Measurements from ENCODE around the gene CADM1. TPM values are rescaled to one million over a fixed set of nuclear protein-coding genes. Genes with fewer than 3 reads are reported as not detected.

CADM1 gene
- total and polyA plus RNA-seq, 4 donors, result 13.0 to 40.6 (median 28.9) TPM

GRCh38 chr11:115168229-115168671 is 336.0 kb downstream of the CADM1 start:
- Histone ChIP-seq H3K27ac (ENCODE audit: low read depth in 1 of 2, low read length in 2 of 2) (no peak overlapping the region), H3K36me3 (ENCODE audit: control insufficient read depth in 4 of 4, insufficient read depth in 3 of 4, low read depth in 1 of 4, low read length in 3 of 4) (no peaks in the 10 kb centered on the region)
- no peak for DNase-seq (ENCODE audit: low spot score)

GRCh38 chr11:115167456-115167855 is 336.8 kb downstream of the CADM1 start:
- DNase-seq (ENCODE audit: low spot score), result no peak
- Histone ChIP-seq H3K27me3 (ENCODE audit: control insufficient read depth in 4 of 4, insufficient read depth in 4 of 4, low read length in 3 of 4) (no peaks in the 10 kb centered on the region), H3K4me1 (ENCODE audit: control insufficient read depth in 4 of 4, insufficient read depth in 4 of 4, low read length in 3 of 4) (no peaks in the 10 kb centered on the region), H3K27ac (ENCODE audit: low read depth in 1 of 2, low read length in 2 of 2) (no peak overlapping the region), H3K9ac (ENCODE audit: low read depth in 1 of 2, low read length in 2 of 2) (no peak overlapping the region), H3K9me3 (ENCODE audit: control insufficient read depth in 4 of 4, low read length in 3 of 4) (no peaks in the 10 kb centered on the region), H3K36me3 (ENCODE audit: control insufficient read depth in 4 of 4, insufficient read depth in 3 of 4, low read depth in 1 of 4, low read length in 3 of 4) (no peaks in the 10 kb centered on the region), H3K4me3 (ENCODE audit: low read depth in 1 of 3, low read length in 3 of 3) (no peak overlapping the region)
- no peak for TF ChIP-seq NR2F2 (IDR thresholded peaks at IDR 0.05)
- TF ChIP-seq RAD21 (IDR thresholded peaks at IDR 0.05), result no peak
- TF ChIP-seq ZBTB33 (IDR thresholded peaks at IDR 0.05), result no peak
- no peak for TF ChIP-seq FOXA2 (IDR thresholded peaks at IDR 0.05)
- TF ChIP-seq SP1 (IDR thresholded peaks at IDR 0.05), result no peak
- no peak for TF ChIP-seq YY1 (IDR thresholded peaks at IDR 0.05)
- TF ChIP-seq GABPA (IDR thresholded peaks at IDR 0.05 in 1 of 2, conservative IDR thresholded peaks at IDR 0.05 in 1 of 2), result no peak
- TF ChIP-seq HNF4A (conservative IDR thresholded peaks at IDR 0.05), result no peak
- TF ChIP-seq CTCF (IDR thresholded peaks at IDR 0.05; ENCODE audit: low read depth, low read length, missing input control), result no peak
- no peak for TF ChIP-seq ATF3 (IDR thresholded peaks at IDR 0.05)
- TF ChIP-seq REST (IDR thresholded peaks at IDR 0.05), result no peak
- TF ChIP-seq EGR1 (IDR thresholded peaks at IDR 0.05; ENCODE audit: low read depth in 2 of 2), result no peak
- TF ChIP-seq HNF4G (IDR thresholded peaks at IDR 0.05), result no peak
- 84% methylated on average over 4 of the region's 4 CpGs for WGBS

More at GRCh38 chr11:115168229-115168671, 336.0 kb downstream of the CADM1 start:
- no peak for TF ChIP-seq GABPA (IDR thresholded peaks at IDR 0.05 in 1 of 2, conservative IDR thresholded peaks at IDR 0.05 in 1 of 2)
- no peak for TF ChIP-seq TAF1 (conservative IDR thresholded peaks at IDR 0.05)
- no peak for TF ChIP-seq RAD21 (IDR thresholded peaks at IDR 0.05)
- no peak for TF ChIP-seq FOXA2 (IDR thresholded peaks at IDR 0.05)
- Histone ChIP-seq H3K9ac (ENCODE audit: low read depth in 1 of 2, low read length in 2 of 2) (no peak overlapping the region), H3K4me3 (ENCODE audit: low read depth in 1 of 3, low read length in 3 of 3) (no peak overlapping the region), H3K4me1 (ENCODE audit: control insufficient read depth in 4 of 4, insufficient read depth in 4 of 4, low read length in 3 of 4) (no peaks in the 10 kb centered on the region), H3K27me3 (ENCODE audit: control insufficient read depth in 4 of 4, insufficient read depth in 4 of 4, low read length in 3 of 4) (no peaks in the 10 kb centered on the region), H3K9me3 (ENCODE audit: control insufficient read depth in 4 of 4, low read length in 3 of 4) (no peaks in the 10 kb centered on the region)
- WGBS, result 73% methylated on average over 9 of the region's 9 CpGs

All from liver (tissue), 9 donors.